Measurements from ENCODE around the gene CHD8. TPM values are rescaled to one million over a fixed set of nuclear protein-coding genes. Genes with fewer than 3 reads are reported as not detected.

CHD8 gene
- total and polyA plus RNA-seq, 9 donors, result 27.1 to 79.3 (median 63.4) TPM

DNA sequence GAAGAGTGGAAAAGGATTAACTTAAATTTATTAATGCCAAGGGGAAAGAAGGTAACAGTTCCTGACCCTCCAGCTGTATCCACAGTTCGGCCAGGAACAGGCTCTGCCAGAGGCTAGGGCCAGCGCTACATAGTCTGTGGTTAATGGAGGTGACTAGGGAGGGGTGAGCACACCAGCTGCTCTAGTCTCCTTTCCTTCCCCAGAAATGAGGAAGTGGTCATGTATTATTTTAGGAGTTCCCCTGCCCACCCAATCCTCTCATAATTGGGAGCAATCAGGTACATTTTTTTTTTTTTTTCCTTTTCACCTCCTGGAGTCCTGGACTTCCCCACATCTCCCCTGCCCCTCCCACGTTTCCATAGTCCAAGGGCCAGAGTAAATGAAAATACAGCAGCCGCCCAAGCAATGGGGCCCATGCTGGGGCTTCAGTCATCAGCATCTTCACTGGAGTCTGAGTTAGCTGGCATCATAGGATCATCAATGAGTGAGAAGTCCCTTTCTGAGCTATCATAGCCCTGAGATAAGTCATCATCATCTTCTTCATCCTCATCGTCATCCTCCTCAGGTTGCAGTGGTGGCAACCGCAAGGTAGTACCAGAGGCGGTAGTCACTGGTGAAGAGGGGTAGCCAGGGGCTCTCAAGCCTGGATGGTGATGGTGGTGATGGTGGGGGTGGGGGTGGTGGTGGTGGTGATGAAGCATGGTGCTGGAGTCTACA is 70.6 kb downstream of the CHD8 start:
- no peak for TF ChIP-seq EP300 (IDR thresholded peaks at IDR 0.05)
- TF ChIP-seq, protein P1, sequence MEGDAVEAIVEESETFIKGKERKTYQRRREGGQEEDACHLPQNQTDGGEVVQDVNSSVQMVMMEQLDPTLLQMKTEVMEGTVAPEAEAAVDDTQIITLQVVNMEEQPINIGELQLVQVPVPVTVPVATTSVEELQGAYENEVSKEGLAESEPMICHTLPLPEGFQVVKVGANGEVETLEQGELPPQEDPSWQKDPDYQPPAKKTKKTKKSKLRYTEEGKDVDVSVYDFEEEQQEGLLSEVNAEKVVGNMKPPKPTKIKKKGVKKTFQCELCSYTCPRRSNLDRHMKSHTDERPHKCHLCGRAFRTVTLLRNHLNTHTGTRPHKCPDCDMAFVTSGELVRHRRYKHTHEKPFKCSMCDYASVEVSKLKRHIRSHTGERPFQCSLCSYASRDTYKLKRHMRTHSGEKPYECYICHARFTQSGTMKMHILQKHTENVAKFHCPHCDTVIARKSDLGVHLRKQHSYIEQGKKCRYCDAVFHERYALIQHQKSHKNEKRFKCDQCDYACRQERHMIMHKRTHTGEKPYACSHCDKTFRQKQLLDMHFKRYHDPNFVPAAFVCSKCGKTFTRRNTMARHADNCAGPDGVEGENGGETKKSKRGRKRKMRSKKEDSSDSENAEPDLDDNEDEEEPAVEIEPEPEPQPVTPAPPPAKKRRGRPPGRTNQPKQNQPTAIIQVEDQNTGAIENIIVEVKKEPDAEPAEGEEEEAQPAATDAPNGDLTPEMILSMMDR (IDR thresholded peaks at IDR 0.05), result no peak
- no peak for TF ChIP-seq POLR2A (IDR thresholded peaks at IDR 0.05)
- H3K36me3 ChIP-seq, result no peaks in the 10 kb centered on the region
- peak overlapping the region in 1 of 2 donors; percentile 85 for H3K27ac ChIP-seq
- H3K4me3 ChIP-seq, result no peak overlapping the region
- no peaks in the 10 kb centered on the region for H3K9me3 ChIP-seq
- H3K27me3 ChIP-seq, result no peaks in the 10 kb centered on the region
- 82 to 90% (median 85%) methylated on average over 7 of the region's 7 CpGs for WGBS, 3 donors
- intact Hi-C loops (cut with DNase I), result loop anchor here in 1 of 4 donors (10.0 kb wide), 1 partner anchor 49 kb away; no protein-coding TSS in a partner anchor
- DNase-seq, result no peak
- H3K4me1 ChIP-seq (ENCODE audit: insufficient read depth), result no peaks in the 10 kb centered on the region

DNA sequence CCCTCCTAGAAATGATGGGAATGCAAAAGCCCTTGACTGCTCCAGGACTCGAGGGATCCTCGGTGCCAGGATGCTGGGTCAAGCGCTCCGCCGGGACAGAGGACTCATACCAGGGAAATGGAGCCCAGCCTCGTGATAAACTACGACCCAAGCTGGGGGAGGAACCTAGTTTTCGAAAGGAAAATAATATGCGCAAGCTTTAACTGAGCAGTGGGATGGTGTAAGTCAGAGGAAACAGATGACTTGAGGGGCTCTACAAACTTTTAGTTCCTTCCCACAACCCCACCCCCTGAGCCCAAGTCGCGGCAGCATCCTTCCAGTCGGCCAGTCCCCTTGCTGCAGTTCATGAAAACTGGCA is 71.5 kb downstream of the CHD8 start:
- no peaks in the 10 kb centered on the region for H3K4me1 ChIP-seq (ENCODE audit: insufficient read depth)
- H3K4me3 ChIP-seq, result peak overlapping the region; percentile 95
- H3K27ac ChIP-seq, result peak overlapping the region; percentile 31 to 85
- H3K9me3 ChIP-seq, result no peaks in the 10 kb centered on the region
- TF ChIP-seq, protein P1 (IDR thresholded peaks at IDR 0.05), result no peak
- TF ChIP-seq EP300 (IDR thresholded peaks at IDR 0.05) (no peak), POLR2A (IDR thresholded peaks at IDR 0.05) (no peak)
- 0 to 1% (median 1%) methylated on average over 12 of the region's 12 CpGs for WGBS, 3 donors
- no peaks in the 10 kb centered on the region for H3K27me3 ChIP-seq
- H3K36me3 ChIP-seq, result no peaks in the 10 kb centered on the region
- DNase-seq, result peak in 1 of 5 donors; percentile 33
- intact Hi-C loops (cut with DNase I), result loop anchor here in 1 of 4 donors (10.0 kb wide), 1 partner anchor 50 kb away; no protein-coding TSS in a partner anchor

DNA sequence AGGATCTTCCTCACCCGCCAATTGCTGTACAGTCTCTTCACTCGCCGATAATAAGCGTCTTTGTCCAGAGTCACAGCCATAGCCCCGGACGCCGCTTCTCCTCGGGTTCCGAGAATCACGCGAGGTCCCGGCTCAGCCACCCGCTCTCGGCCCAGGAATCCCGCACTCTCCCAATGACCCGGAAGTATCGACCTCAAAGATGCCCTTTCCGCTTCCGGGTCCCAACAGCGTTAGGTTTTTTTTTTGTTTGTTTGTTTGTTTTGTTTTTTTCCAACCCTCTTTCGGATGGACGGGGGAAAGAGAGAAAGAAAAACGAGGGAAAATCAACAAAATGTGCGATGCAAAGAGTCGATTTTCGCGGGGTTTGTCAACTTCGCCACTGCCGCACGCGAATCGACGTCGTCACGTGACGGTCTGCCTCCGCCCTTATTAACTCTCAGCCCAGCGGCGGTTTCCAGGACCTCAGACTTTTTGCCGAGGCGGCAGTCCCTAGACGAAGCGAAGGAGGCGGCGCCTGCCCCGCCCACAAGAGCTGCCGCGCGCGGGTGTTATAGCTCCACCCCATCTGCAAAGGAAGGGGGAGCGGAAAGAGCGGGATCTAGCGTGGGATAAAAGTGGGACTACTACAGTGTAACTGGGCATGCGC is 72.0 kb downstream of the CHD8 start, which contains the start of gene SUPT16H:
TSS of gene SUPT16H (minus strand) at position 172 of the 646 bp plus-strand sequence. CDS start at position 80, 92 bp downstream.
- H3K36me3 ChIP-seq, result no peaks in the 10 kb centered on the region
- WGBS, 3 donors, result 0% methylated on average over 54 of the region's 54 CpGs
- H3K27me3 ChIP-seq, result no peaks in the 10 kb centered on the region
- no peaks in the 10 kb centered on the region for H3K4me1 ChIP-seq (ENCODE audit: insufficient read depth)
- H3K4me3 ChIP-seq, result peak within 1 kb of the TSS; percentile 95
- intact Hi-C loops (cut with DNase I), result loop anchor here in 1 of 4 donors (10.0 kb wide), 1 partner anchor 51 kb away; no protein-coding TSS in a partner anchor
- peak; percentile 94 to 97 (median 94) for DNase-seq
- H3K9me3 ChIP-seq, result no peaks in the 10 kb centered on the region
- TF ChIP-seq EP300 (IDR thresholded peaks at IDR 0.05) (peak; percentile 48), POLR2A (IDR thresholded peaks at IDR 0.05) (peak; percentile 61)
- TF ChIP-seq, protein P1 (IDR thresholded peaks at IDR 0.05), result peak in 1 of 3 donors; percentile 13
- peak within 1 kb of the TSS; percentile 31 to 85 for H3K27ac ChIP-seq

DNA sequence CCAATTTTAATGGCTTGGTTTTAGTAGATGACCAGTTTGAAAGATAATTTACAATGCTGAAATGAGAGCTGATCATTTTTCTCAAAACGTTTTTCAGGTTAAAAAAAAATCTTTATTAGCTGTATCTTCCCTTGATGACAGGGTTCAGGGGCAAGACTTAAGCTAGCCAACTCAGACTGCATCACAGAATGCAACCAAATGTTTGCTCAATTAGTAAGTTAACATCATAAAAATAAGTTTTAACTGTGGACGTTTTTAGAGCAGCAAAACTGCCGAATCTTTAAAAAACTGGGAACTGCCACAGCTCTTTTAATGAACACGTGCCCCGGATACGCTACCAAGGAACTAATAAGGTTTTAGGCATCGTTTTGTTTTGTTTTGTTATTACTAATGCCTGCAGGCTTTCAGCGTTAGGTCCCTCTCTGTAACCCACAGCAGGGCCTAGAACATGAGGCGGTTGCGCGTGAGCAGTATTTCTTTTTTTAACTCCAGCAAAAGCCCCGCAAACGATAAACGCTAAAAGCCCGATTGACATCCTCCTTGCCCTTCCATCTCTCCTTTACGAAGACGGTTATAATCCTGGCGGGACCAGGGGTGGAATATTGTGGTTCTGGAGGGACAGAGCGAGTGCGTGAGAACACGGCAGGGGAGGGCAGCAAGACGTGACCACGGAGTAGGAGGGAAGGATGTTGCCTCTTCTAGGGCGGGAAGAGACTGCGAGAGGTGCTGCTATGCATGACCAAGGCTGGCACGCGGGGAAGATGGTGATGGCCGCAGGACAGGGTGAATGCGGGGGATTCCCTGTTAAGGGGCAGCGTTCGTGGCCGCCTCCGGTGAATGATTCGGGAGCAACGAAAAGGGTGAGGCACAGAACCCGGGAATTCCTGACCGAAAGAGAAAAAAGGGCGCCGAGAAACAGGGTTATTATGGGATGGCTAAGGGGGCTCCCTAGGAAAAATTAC is 72.8 kb downstream of the CHD8 start:
- DNase-seq, result peak in 4 of 5 donors; percentile 19 to 59 (median 48)
- no peaks in the 10 kb centered on the region for H3K4me1 ChIP-seq (ENCODE audit: insufficient read depth)
- no peaks in the 10 kb centered on the region for H3K36me3 ChIP-seq
- peak overlapping the region in 1 of 2 donors; percentile 85 for H3K27ac ChIP-seq
- 0 to 1% (median 0%) methylated on average over 39 of the region's 39 CpGs for WGBS, 3 donors
- intact Hi-C loops (cut with DNase I), result loop anchor here in 1 of 4 donors (10.0 kb wide), 1 partner anchor 52 kb away; no protein-coding TSS in a partner anchor
- TF ChIP-seq, protein P1 (IDR thresholded peaks at IDR 0.05), result no peak
- TF ChIP-seq POLR2A (IDR thresholded peaks at IDR 0.05) (no peak), EP300 (IDR thresholded peaks at IDR 0.05) (no peak)
- H3K27me3 ChIP-seq, result no peaks in the 10 kb centered on the region
- peak overlapping the region; percentile 95 for H3K4me3 ChIP-seq
- H3K9me3 ChIP-seq, result no peaks in the 10 kb centered on the region
